HL-60 (cell line): ENCODE data around the gene BMP8B.

Source experiments
- POLR2AphosphoS5 ChIP-seq: IDR thresholded peaks from 2 replicates; pipeline ENCODE4 v1.6.1; 2012; ENCODE audit warnings: low read depth
- TF ChIP-seq, protein P1 (sequence below): IDR thresholded peaks from one replicate; pipeline ENCODE4 v1.5.1; 2011; ENCODE audit warnings: low read length, control low read depth, inconsistent platforms; ENCODE audit not compliant: insufficient read depth

DNA sequence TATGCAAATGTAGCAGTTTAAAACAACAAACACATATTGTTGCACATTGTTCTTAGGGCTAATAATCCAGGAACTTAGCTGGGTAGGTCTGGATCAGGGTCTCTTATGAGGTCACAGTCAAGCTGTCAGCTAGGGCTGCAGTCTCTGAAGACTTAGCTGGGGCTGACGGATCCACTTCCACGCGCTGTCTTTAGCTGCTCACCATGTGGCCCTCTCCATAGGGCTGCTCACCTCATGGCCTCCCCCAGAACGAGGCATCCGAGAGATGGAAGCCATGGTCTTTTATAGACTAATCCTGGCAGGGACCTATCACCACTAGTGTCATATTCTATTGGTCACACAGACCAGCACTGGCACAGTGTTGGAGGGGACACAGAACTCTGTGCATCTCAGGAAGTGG is 8.8 kb downstream of the BMP8B start:
- TF ChIP-seq, protein P1, sequence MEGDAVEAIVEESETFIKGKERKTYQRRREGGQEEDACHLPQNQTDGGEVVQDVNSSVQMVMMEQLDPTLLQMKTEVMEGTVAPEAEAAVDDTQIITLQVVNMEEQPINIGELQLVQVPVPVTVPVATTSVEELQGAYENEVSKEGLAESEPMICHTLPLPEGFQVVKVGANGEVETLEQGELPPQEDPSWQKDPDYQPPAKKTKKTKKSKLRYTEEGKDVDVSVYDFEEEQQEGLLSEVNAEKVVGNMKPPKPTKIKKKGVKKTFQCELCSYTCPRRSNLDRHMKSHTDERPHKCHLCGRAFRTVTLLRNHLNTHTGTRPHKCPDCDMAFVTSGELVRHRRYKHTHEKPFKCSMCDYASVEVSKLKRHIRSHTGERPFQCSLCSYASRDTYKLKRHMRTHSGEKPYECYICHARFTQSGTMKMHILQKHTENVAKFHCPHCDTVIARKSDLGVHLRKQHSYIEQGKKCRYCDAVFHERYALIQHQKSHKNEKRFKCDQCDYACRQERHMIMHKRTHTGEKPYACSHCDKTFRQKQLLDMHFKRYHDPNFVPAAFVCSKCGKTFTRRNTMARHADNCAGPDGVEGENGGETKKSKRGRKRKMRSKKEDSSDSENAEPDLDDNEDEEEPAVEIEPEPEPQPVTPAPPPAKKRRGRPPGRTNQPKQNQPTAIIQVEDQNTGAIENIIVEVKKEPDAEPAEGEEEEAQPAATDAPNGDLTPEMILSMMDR = no peak
- TF ChIP-seq POLR2AphosphoS5 = no peak
